Uterus (tissue), 2 donors: ENCODE measurements around the gene ID1.

Experiments used
- CTCF ChIP-seq, 4 experiments: fragments of 200-600 bp in 2 of 4; fragments of 450-650 bp in 2 of 4; sonication (generic) in 2 of 4; IDR thresholded peaks; one replicate each; pipeline ENCODE4 v1.5.1; 2016 to 2019; ENCODE audit warnings: antibody characterized with exemption in 4 of 4, mild to moderate bottlenecking in 2 of 4, moderate library complexity in 1 of 4
- POLR2A ChIP-seq, 2 donors: fragments of 450-650 bp; IDR thresholded peaks; one replicate each; pipeline ENCODE4 v1.6.1; 2016; ENCODE audit warnings: antibody characterized with exemption in 2 of 2, mild to moderate bottlenecking in 1 of 2, moderate library complexity in 1 of 2

- TF ChIP-seq POLR2A (IDR thresholded peaks at IDR 0.05) (no peak), CTCF (IDR thresholded peaks at IDR 0.05) (no peak)
Observed at GRCh38 chr20:31577194-31577593, 27.9 kb upstream of the ID1 start.
